Non-pigmented ciliary epithelial cell (primary cell): ENCODE measurements around the gene LPCAT4.

Experiments used
- DNase-seq: peaks from one replicate; pipeline ENCODE4 v3.0.0-alpha.2; 2010; ENCODE audit warnings: low read depth

The LPCAT4 gene

GRCh38 chr15:34336991-34337556 lies 29.9 kb downstream of the LPCAT4 start:
- DNase-seq, result no peak

- DNase-seq, result no peak
Measured at GRCh38 chr15:34336231-34336990, 30.6 kb downstream of the LPCAT4 start.

- DNase-seq, result no peak
Measured at GRCh38 chr15:34335176-34336032, 31.6 kb downstream of the LPCAT4 start.

GRCh38 chr15:34334672-34335071 lies 32.3 kb downstream of the LPCAT4 start:
- no peak for DNase-seq

GRCh38 chr15:34332553-34333120 lies 34.4 kb downstream of the LPCAT4 start:
- DNase-seq, result no peak

GRCh38 chr15:34331809-34332208 lies 35.2 kb downstream of the LPCAT4 start:
- peak; percentile 24 for DNase-seq

- DNase-seq, result no peak
Measured at GRCh38 chr15:34330279-34330678, 36.7 kb downstream of the LPCAT4 start.

- no peak for DNase-seq
Measured at GRCh38 chr15:34329006-34329405, 38.0 kb downstream of the LPCAT4 start.

GRCh38 chr15:34327906-34328305 lies 39.1 kb downstream of the LPCAT4 start:
- no peak for DNase-seq

GRCh38 chr15:34325368-34325767 lies 41.6 kb downstream of the LPCAT4 start:
- no peak for DNase-seq

GRCh38 chr15:34324933-34325332 lies 42.1 kb downstream of the LPCAT4 start:
- DNase-seq, result no peak

GRCh38 chr15:34323217-34323616 lies 43.8 kb downstream of the LPCAT4 start:
- no peak for DNase-seq

- DNase-seq, result no peak
Measured at GRCh38 chr15:34318277-34319079, 48.5 kb downstream of the LPCAT4 start.

- DNase-seq, result no peak
Measured at GRCh38 chr15:34314491-34315490, 52.2 kb downstream of the LPCAT4 start.

- DNase-seq, result no peak
Measured at GRCh38 chr15:34311563-34311962, 55.4 kb downstream of the LPCAT4 start.
